Measurements from ENCODE around the gene MAN1A1. TPM values are rescaled to one million over a fixed set of nuclear protein-coding genes. Genes with fewer than 3 reads are reported as not detected.

MAN1A1 gene
- total RNA-seq, 1 donor from 2014 or later = 269 TPM

DNA sequence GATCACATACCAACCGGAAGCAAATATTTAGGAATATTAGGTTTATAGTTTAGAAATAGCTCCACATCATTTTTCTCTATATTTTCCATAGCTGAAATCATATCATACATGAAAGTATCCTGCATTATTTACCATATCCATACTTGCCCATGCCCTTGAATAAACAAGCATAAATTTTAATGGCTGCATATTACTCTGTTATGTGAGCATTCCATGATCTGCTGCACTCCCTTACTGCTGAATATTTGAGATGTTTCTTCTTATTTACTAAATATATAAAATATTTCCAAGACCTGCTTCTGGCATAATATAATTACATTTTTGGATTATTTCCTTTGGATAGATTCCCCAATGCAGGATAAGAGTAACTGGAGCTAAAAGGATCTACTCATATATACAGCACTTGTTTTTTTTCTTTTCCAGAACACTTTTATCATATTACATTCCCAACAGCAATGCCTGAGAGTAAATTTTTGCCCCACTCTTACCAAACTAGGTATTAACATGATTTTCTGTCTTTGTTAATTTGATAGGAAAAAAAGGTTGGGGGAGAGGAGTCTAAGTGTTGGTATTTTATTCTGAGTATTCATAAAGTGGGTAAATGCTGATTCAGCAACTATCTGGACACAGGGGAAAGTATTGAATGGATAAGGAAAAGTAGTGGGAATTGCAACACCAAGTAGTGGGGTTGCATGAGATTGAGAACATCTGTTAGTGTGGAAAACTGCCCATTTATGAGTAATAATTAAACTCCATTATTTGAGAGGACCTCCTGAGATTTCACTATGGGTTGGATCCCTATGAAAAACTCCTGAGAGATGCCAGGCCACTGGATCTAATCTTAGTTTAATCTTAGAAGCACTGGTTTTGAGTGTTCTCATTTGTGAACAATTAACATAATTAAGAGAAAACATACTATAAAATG, 76.0 kb downstream of the MAN1A1 start:
- DNase-seq (ENCODE audit: low read depth in 2 of 2) = no peak

- no peak for DNase-seq (ENCODE audit: low read depth in 2 of 2)
These were observed 79.0 kb downstream of the MAN1A1 start for GRCh38 chr6:119270545-119270944.

DNA sequence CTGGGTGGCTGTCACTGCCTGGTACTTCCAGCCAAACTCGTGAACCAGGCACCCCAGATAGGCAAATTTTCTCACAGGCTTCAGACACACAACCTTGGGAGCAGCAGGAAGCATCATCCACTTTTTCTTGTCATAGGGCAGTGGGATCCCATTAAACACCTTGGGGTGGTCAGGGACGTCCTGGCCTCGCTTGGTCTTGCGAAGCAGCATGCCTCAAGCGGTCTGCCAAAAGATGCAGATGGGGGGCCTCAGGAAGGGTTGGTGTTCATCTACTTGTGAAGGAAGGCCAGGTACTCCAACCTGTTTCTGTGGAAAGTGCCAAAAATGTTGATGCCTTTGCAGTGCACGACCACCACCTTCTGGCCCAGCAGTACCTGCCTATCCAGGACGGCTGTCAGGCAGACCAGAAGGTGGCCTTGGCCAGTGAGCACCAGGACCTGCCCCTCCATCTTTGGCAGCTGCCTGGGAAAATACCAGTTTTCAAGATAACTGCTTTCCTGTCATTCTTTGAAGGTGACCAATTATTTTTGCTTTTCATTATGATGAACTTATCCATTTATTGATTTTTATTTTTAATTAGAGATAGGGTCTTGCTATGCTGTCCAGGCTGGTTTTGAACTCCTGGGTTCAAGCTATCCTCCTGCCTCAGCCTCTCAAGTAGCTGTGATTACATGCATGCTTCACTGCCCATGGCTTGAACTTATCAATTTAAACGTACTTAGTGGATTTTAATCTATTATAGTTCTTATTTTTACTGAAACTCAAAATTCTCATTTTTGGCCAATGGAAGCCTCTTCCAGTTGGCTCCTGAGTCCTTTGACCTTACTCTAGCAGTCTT, 80.1 kb downstream of the MAN1A1 start:
- DNase-seq (ENCODE audit: low read depth in 2 of 2) = no peak

GRCh38 chr6:119267126-119267905, 82.2 kb downstream of the MAN1A1 start:
- DNase-seq (ENCODE audit: low read depth in 2 of 2) = no peak

- DNase-seq (ENCODE audit: low read depth in 2 of 2) = no peak
These were observed 84.6 kb downstream of the MAN1A1 start for GRCh38 chr6:119264854-119265397.

DNA sequence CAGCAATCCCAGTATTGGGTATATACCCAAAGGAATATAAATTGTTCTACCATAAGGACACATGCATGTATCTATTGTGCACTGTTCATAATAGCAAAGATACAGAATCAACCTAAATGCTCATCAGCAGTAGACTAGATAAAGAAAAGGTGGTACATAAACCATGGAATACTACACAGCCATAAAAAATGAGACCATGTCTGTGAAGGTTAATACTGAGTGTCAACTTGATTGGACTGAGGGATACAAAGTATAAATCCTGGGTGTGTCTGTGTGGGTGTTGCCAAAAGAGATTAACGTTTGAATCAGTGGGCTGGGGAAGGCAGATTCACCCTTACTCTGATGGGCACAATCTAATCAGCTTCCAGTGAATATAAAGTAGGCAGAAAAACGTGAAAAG, 86.9 kb downstream of the MAN1A1 start:
- no peak for DNase-seq (ENCODE audit: low read depth in 2 of 2)

GRCh38 chr6:119261944-119262284, 87.6 kb downstream of the MAN1A1 start:
- no peak for DNase-seq (ENCODE audit: low read depth in 2 of 2)

DNA sequence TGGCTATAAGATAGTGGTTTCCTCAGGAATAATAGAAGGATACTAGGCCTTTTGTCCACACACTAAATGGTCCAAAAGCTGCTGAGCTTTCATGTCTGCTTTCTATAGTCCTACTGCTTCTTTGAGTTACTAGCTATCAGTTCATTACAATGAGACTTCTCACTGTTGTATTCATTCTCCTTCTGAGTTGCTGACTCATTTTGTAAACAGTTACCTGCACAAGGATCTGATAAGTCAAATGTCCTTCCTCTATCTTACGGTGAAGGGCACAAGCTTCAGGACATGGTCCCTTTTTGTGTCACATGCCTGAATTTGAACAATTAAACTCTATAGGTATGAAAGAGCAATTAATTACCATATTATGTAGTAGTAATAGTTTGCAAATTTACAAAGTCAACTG, 90.5 kb downstream of the MAN1A1 start:
- no peak for DNase-seq (ENCODE audit: low read depth in 2 of 2)

DNA sequence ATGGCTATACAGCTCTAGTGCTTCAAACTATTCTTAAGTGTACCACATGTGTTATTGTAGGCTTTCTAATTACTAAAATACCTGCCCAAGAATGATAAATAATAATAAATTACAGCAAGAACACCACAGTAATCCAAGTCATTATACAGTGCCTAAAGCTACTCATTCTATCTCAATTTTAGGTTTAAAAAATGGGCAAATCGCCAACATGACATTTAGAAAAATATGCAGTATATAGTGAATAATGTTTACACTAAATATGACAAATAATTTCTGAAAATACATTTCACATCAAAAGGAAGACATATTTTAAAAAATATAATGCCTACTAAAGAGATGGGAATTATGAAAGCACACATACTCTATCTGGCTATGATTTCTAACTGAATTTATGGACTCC, 91.8 kb downstream of the MAN1A1 start:
- no peak for DNase-seq (ENCODE audit: low read depth in 2 of 2)

- DNase-seq (ENCODE audit: low read depth in 2 of 2) = no peak
These were observed 92.5 kb downstream of the MAN1A1 start for GRCh38 chr6:119256978-119257462.

GRCh38 chr6:119256392-119256791, 93.2 kb downstream of the MAN1A1 start:
- DNase-seq (ENCODE audit: low read depth in 2 of 2) = no peak

DNA sequence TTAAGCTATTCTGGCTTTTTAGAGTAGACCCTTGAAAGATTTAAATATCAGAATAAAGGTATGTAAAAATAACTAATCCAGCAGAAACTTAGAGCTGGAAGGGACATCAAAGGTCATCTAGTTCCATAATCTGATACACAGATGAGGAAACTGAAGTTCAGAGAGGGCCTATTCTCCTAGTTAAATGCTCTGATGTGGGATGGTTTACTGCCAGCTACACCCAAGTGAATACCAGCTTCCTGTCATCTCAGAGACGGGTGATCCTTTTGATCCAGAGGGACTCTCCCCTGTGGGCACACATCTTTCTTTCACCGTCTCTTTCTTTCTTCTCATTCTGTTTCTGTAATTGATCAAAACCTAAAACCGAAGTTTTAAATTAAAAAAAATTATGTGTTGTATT, 94.1 kb downstream of the MAN1A1 start:
- no peak for DNase-seq (ENCODE audit: low read depth in 2 of 2)

DNA sequence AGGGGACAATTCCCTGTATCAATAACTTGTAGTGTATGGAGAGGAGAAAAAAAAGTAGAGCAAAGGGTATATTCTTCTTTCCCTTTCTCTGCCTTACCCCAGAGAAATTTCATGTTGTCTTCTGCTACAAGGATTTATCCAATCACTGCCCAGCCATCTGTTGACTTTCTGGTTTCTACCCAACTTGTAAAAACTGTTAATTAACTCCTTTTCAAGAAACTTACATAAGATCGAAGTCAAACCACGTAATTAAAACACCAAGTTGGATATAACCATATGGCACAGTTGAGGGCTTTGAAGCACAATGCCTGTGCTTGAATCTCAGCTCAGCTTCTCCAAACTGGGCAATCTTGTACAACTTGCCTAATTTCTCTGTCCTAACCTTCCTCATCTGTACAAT, 99.5 kb downstream of the MAN1A1 start:
- no peak for DNase-seq (ENCODE audit: low read depth in 2 of 2)

DNA sequence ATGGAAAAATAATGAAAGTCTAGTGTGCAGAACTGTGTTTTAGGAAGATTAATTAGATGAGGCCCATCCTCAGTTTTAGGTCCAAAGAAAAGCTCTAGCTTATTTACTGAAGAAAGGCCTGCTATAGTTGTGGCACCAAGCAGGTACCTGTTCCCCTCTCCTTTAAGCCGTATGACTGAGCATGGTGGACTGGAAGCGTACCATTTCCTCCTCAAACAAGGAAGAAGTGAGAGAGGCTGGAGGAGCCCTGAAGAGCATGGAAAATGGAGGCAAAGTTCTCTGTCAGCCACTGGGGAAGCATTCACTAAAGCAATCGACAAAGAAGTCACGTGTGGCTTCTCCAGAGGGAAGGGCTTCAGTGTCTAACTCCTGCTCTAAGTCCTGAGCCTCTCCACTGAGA, 100.2 kb downstream of the MAN1A1 start:
- DNase-seq (ENCODE audit: low read depth in 2 of 2) = no peak

DNA sequence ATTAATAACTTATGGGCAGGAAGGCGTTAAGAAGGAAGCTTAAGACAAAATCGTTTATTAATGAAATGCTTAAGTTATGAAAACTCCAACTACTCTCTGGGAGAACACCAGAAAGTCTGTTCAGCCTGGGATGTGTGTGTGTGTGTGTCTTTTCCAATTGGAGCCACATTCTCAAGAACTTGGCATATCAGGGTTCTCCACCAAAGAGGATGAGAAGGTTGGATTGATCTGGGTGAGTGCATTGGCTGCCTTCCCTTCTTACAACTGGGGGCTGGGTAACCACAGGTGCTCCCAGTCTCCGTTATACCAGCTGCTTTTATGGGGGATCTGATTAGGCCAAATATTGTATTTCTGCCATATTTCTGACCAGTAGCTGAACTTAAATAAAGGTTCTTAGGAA, 102.1 kb downstream of the MAN1A1 start:
- no peak for DNase-seq (ENCODE audit: low read depth in 2 of 2)

DNA sequence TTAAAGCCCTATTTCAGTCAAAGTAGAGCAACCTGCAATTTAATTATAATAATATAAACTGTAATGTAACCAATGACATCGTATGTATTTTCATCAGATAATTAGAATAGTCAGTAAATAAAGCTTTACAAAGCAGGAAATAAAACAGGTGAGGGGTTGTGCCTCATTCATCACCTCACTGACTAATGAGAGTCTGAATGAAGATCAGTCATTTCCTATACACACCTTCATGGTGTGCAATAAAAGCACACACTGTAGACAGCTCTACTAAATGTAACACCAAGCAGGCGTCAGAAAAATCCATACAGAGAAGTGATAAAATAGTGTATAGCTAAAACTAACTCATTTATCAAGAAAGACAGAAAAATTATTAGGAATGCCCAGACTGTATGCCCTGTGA, 105.9 kb downstream of the MAN1A1 start:
- no peak for DNase-seq (ENCODE audit: low read depth in 2 of 2)

DNA sequence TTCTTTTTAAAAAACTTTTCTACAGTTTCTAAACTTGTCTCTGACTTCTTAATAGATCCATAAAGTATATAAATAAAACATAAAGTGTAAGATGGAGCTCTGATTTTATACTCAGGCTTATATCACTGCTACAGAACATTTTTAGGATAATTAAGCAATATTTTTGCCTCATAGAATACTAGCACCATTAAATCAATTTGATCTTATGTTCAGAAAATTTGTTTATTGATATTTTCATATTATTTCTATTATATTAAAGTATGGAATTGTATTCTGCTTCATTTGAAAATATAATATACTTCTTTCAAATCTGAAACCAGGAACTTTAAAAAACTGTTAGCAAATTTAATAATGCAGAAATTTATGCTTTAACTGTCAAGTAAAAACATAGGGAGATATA, 106.5 kb downstream of the MAN1A1 start:
- no peak for DNase-seq (ENCODE audit: low read depth in 2 of 2)

GRCh38 chr6:119241540-119242309, 107.8 kb downstream of the MAN1A1 start:
- DNase-seq (ENCODE audit: low read depth in 2 of 2) = no peak

DNA sequence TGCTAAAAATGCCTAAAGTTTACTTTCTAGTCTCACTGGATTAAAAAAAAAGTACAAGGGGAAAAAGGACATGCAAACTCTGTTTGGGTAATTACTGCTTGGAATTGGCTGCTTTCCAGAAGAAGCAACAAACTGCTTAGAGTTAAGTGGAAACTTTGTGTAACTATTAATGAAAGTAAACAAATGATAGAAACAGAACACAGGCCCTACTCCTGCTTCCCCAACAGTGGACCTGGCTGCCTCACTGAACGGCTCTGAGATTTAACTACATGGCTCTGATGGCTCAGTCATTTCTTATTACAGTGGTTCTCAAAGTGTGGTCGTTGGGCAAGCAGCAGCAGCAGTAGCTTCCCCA, 108.5 kb downstream of the MAN1A1 start:
- peak; percentile 2 to 39 for DNase-seq (ENCODE audit: low read depth in 2 of 2)

- DNase-seq (ENCODE audit: low read depth in 2 of 2) = peak in 1 of 2 donors; percentile 52
These were observed 109.1 kb downstream of the MAN1A1 start for GRCh38 chr6:119240257-119241110.

Data from lung microvascular endothelial cell (primary cell).